ENCODE data around the gene HLTF. TPM values are rescaled to one million over a fixed set of nuclear protein-coding genes. Genes with fewer than 3 reads are reported as not detected.

The HLTF gene
- total and polyA plus RNA-seq, 2 donors (not counting 1 experiment from before 2014, with no cell fraction given): 3.3 to 22.9 TPM

GRCh38 chr3:149038322-149038721, 48.0 kb downstream of the HLTF start:
- Mint-ChIP-seq H3K4me1 (peaks cover 3% of the 10 kb centered on the region), H3K9me3 (ENCODE audit: insufficient read depth) (no peaks in the 10 kb centered on the region), H3K4me3 (no peak overlapping the region), H3K27me3 (no peaks in the 10 kb centered on the region), H3K27ac (no peak overlapping the region)
- Histone ChIP-seq H3K4me3 (ENCODE audit: control extremely low read depth in 1 of 5, extremely low read depth in 1 of 5, insufficient read depth in 1 of 5, low read depth in 2 of 5, low read length in 4 of 5) (no peak overlapping the region), H4K20me1 (ENCODE audit: control insufficient read depth, insufficient read depth, low read length, poor library complexity, severe bottlenecking) (no peaks in the 10 kb centered on the region), H3K27ac (ENCODE audit: low read length in 2 of 2) (no peak overlapping the region), H3K9ac (ENCODE audit: low read length) (no peak overlapping the region), H3K4me2 (replicated peaks; ENCODE audit: low read depth, low read length, poor library complexity, severe bottlenecking) (no peak overlapping the region), H3K9me3 (ENCODE audit: control extremely low read depth in 1 of 3, control insufficient read depth in 2 of 3, insufficient read depth in 1 of 3, low read length in 2 of 3) (no peaks in the 10 kb centered on the region), H2AFZ (ENCODE audit: insufficient read depth, low read depth, low read length, poor library complexity, severe bottlenecking) (no peak overlapping the region), H3K4me1 (ENCODE audit: control insufficient read depth in 2 of 2, insufficient read depth in 2 of 2, low read length in 2 of 2) (no peaks in the 10 kb centered on the region), H3K79me2 (ENCODE audit: control insufficient read depth, insufficient read depth, low read length) (no peaks in the 10 kb centered on the region), H3K36me3 (replicated peaks in 1 of 2; ENCODE audit: control extremely low read depth in 1 of 2, control insufficient read depth in 1 of 2, extremely low read depth in 1 of 2, insufficient read depth in 2 of 2, low read length in 1 of 2) (peaks cover 0 to 30% of the 10 kb centered on the region in 2 experiments), H3K27me3 (replicated peaks in 1 of 4; ENCODE audit: control extremely low read depth in 1 of 4, control insufficient read depth in 3 of 4, insufficient read depth in 4 of 4, low read length in 3 of 4) (no peaks in the 10 kb centered on the region)
- no peak for DNase-seq
- intact Hi-C loops (cut with micrococcal nuclease): no loop called here
- no peak for TF ChIP-seq EZH2 (IDR thresholded peaks at IDR 0.05; ENCODE audit: borderline replicate concordance, insufficient read depth, low read depth, low read length, poor library complexity, severe bottlenecking)
- TF ChIP-seq CTCF (IDR thresholded peaks at IDR 0.05): no peak
- ChIA-PET CTCF (no interaction called here), POLR2A (no interaction called here)
- no peak for ATAC-seq (ENCODE audit: low read depth)
- 100% methylated on average over 1 of the region's 2 CpGs for WGBS (ENCODE audit: insufficient coverage)

GRCh38 chr3:149037684-149038083, 48.6 kb downstream of the HLTF start:
- H3K4me1 Mint-ChIP-seq: no peaks in the 10 kb centered on the region
- TF ChIP-seq CTCF (IDR thresholded peaks at IDR 0.05): no peak
- TF ChIP-seq EZH2 (IDR thresholded peaks at IDR 0.05; ENCODE audit: borderline replicate concordance, insufficient read depth, low read depth, low read length, poor library complexity, severe bottlenecking): no peak
- H3K4me3 Mint-ChIP-seq: no peak overlapping the region
- Histone ChIP-seq H3K36me3 (replicated peaks in 1 of 2; ENCODE audit: control extremely low read depth in 1 of 2, control insufficient read depth in 1 of 2, extremely low read depth in 1 of 2, insufficient read depth in 2 of 2, low read length in 1 of 2) (peaks cover 0 to 30% of the 10 kb centered on the region in 2 experiments), H3K27me3 (replicated peaks in 1 of 4; ENCODE audit: control extremely low read depth in 1 of 4, control insufficient read depth in 3 of 4, insufficient read depth in 4 of 4, low read length in 3 of 4) (no peaks in the 10 kb centered on the region), H3K4me2 (replicated peaks; ENCODE audit: low read depth, low read length, poor library complexity, severe bottlenecking) (no peak overlapping the region), H3K9me3 (ENCODE audit: control extremely low read depth in 1 of 3, control insufficient read depth in 2 of 3, insufficient read depth in 1 of 3, low read length in 2 of 3) (no peaks in the 10 kb centered on the region), H2AFZ (ENCODE audit: insufficient read depth, low read depth, low read length, poor library complexity, severe bottlenecking) (no peak overlapping the region), H3K27ac (ENCODE audit: low read length in 2 of 2) (no peak overlapping the region), H3K4me1 (ENCODE audit: control insufficient read depth in 2 of 2, insufficient read depth in 2 of 2, low read length in 2 of 2) (no peaks in the 10 kb centered on the region), H3K9ac (ENCODE audit: low read length) (no peak overlapping the region), H4K20me1 (ENCODE audit: control insufficient read depth, insufficient read depth, low read length, poor library complexity, severe bottlenecking) (no peaks in the 10 kb centered on the region), H3K79me2 (ENCODE audit: control insufficient read depth, insufficient read depth, low read length) (no peaks in the 10 kb centered on the region), H3K4me3 (ENCODE audit: control extremely low read depth in 1 of 5, extremely low read depth in 1 of 5, insufficient read depth in 1 of 5, low read depth in 2 of 5, low read length in 4 of 5) (no peak overlapping the region)
- DNase-seq (no peak), ATAC-seq (ENCODE audit: low read depth) (no peak)
- H3K27ac Mint-ChIP-seq: no peak overlapping the region
- no CpG with 5 or more reads among the region's 4 CpGs for WGBS (ENCODE audit: insufficient coverage)
- H3K9me3 Mint-ChIP-seq (ENCODE audit: insufficient read depth): no peaks in the 10 kb centered on the region
- no peaks in the 10 kb centered on the region for H3K27me3 Mint-ChIP-seq
- intact Hi-C loops (cut with micrococcal nuclease): no loop called here
- ChIA-PET POLR2A (no interaction called here), CTCF (no interaction called here)
